Mucosa of gallbladder (tissue), 1 donor: Measurements from ENCODE around the gene GDE1. TPM values are rescaled to one million over a fixed set of nuclear protein-coding genes. Genes with fewer than 3 reads are reported as not detected.
"Not testable (repeated sequence)": the region's sequence is repeated elsewhere in the genome, so short reads cannot be mapped to it uniquely, and the experiment has no call there.

Experiments
- DNase-seq: peaks from one replicate; pipeline ENCODE4 v3.0.0-alpha.2; 2020; ENCODE audit warnings: low spot score
- total RNA-seq: library from RNA; stranded (reverse); gene quantifications from one replicate; pipeline ENCODE4 v1.2.1, GENCODE V29; 2021
- donor health status: DM: no; HTN: no; CAD: no.

The GDE1 gene, protein sequence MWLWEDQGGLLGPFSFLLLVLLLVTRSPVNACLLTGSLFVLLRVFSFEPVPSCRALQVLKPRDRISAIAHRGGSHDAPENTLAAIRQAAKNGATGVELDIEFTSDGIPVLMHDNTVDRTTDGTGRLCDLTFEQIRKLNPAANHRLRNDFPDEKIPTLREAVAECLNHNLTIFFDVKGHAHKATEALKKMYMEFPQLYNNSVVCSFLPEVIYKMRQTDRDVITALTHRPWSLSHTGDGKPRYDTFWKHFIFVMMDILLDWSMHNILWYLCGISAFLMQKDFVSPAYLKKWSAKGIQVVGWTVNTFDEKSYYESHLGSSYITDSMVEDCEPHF
- 68.8 TPM for total RNA-seq

DNA sequence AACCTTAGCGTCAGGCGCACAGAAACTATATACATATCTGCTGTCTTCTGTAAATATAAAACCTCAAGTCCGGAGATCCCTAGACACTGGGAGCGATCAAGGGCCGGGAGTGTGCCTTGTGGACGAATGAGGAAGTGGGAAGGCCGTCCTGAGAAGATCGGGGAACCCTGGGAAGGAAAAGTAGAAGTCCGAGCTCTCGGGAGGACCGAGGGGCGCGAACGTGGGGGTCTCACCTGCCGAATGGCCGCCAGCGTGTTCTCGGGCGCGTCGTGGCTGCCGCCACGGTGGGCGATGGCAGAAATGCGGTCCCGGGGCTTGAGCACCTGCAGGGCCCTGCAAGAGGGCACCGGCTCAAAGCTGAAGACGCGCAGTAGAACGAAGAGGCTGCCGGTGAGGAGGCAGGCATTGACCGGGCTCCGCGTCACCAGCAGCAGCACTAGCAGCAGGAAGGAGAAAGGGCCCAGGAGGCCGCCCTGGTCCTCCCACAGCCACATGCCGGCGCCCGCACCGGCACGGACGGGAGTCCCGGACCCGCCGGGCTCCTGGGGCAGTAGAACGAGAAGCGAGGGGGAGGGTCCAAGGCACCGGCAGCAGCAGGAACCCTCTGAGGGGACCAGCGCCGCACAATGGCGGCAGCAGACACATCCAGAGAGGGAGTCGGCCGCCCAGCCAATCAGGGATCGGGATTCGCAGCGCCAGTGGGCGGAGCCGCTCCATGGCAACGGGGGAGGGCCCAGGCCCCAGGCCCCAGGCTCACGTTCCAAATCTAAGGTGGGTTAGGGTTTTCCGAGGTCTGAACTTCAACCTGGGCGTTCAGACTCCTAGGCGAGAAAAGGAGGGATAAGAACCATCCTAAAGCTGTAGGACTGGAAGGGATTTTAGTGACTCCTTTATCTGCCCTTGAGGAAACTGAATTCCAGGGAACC is at the start of gene GDE1:
Gene GDE1 (minus strand): TSS at position 628 of the 926 bp plus-strand sequence. CDS start 134 bp downstream, at position 494.
- peak; percentile 94 for DNase-seq

DNA sequence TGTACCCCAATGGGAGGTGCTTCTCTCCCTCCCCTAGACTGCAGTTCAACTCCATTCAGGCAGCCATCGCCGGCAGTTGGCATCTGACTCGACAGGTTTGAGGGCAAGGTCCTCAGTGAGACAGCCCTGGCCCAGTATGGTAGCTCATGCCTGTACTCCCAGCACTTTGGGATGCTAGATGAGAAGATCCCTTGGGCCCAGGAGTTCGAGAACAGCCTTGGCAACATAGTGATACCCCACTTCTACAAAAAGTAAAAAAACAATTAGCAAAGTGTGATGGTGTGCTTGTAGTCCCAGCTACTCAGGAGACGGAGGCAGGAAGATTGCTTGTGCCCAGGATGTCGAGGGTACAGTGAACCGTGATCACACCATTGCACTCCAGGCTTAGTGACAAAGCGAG is 45.7 kb upstream of the GDE1 start:
- DNase-seq: no peak

DNA sequence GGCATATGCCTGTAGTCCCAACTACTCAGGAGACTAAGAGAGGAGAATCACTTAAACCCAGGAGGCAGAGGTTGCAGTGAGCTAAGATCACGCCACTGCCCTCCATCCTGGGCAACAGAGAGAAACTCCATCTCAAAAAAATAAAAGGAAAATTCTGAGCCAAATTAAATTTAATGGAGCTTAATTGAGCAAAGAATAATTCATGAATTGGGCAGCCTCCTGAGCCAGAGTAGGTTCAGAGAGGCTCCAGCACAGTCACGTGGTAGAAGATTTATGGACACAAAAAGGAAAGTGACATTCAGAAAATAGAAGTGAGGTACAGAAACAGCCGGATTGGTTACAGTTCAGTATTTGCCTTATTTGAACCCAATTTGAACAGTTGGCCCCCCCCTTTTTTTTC is 44.5 kb upstream of the GDE1 start:
- DNase-seq: no peak

DNA sequence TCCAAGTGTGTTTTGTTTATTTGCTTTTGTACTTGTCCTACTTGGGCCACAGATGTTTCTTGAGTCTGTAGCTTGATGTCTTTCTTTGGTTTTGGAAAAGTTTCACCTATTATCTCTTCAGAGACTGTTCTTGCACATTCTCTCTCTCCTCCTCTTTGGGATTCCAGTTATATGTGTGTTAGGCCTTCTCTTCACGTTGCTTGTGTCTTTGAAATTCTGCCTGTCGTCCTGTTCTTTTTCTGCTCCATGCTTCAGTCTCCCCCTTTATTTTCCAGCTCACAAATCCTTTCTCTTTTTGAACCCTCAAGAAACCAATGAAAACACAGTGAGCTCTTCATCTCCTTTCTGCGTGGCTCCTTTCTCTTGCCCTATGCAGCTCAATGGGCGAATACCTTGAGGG is 41.5 kb upstream of the GDE1 start:
- DNase-seq: no peak

DNA sequence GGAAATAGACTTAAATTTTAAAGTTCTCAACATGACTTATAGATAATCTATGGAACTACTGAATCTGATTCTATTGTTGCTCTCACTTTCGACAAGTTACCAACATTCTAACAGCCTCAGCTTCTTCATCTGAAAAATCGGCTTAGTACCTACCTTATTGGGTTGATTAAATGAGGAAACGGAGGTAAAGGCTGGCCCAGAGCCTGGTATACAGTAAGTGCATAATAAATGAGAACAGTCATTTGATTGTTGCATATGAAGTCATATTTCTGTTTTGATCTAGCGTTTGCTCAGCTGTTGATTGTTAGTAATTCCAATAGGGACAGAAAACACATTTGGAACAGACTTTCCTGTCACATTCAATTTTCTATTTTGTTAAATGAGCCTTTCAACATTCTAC is 38.2 kb upstream of the GDE1 start:
- no peak for DNase-seq

DNA sequence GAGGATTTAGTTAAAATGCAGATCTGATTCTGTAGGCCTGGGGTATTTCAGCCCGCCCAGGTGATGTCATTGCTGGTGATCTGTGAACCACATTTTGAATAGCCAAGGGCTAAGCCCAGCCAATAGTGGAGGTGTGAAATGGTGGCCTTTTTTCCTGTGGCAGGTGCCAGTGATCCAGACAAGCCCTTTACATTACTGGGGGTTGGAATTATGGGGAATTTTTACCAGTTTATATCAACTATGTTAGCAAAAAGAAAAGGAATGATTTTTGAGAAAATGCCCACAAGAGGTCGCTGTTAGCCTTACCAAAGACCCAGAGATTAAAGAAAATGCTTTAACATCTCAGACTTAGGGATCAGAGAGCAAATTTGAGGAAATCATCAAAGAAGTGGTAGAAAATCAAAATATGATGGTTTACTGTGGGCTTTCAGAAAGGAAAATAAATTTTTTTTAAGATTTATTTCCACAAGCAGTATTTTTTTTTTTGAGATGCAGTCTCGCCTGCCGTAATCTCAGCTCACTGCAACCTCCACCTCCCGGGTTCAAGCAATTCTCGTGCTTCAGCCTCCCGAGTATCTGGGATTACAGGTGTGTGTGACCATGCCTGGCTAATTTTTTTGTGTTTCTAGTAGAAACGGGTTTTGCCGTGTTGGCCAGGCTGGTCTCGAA is 37.5 kb upstream of the GDE1 start:
- DNase-seq: no peak

DNA sequence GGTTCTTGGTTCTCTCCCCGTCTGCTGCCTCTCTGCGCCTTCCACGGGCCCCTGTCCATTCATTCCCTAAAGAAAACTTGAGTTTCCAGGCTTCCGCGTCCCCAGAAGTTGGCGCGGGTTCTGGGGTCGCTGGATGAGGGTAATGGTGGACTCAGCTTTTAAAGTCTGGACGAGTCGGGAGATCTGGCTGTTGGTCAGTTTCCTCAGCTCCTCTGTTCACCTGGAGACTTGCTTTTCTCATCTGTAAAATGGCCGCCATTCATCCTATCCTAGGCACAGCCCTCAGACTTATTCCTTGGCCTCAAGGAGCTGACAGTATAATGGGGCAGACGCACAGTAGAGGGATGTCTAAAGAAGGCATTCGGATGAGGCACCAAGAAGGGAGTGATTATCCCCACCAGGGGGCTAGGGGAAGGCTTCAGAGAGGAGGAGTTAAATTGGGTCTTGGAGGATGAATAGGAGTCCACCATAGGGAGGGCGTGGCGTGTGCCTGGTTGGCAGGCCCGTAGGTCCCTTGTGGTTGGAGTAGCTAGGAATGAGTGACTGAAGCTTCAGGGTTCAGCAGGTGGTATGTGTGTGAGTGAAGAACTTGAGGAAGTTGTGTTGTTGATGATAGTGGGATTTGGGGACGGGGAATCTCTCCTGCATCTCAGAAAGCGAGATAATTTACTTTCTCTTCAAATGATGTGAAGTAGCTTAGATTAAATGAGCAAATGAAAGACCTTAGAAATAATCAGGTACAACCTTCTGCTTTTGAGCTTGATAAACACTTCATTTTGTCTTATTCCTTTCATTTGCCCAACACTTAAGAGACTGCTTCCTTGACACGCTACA is 34.3 kb upstream of the GDE1 start:
- no peak for DNase-seq

DNA sequence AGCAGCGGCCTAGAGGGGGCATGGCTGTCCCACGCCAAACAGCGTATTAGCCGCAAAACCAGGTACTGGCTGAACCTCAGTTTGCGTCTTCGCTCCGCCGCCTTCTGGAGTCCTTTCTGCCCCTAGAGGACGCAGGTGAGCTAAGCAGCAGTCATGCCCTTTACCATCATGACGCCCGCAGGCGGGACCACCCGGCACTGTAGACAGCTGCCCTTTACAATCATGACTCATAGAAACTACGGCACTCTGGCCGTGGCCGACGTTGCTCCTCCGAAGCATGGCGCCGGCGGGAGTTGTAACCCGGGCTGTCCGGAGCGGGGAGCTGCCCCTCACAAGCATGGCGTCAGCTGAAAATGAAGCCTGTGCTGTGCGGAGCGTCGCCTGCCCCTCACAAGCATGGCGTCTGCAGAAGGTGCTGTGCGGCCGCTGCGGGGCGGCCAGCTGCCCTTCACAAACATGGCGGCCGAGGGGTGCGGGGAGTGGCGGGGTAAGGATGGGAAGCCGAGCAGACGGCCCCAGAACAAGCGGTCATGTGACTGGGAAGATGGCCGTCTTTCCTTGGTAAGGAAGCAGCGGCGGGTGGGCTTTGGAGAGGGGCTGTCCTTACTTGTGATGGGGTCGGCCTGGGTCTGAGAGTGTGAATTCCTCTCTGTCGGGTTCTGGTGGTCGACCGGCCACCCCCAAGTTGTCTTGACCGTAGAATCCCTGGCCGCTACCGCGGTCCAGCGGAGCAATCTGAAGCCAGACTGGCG is 33.5 kb upstream of the GDE1 start, which contains the start of gene VPS35L:
Gene VPS35L (plus strand): TSS at position 518 of the 752 bp plus-strand sequence. CDS start 27 bp downstream, at position 545.
- peak; percentile 97 for DNase-seq

DNA sequence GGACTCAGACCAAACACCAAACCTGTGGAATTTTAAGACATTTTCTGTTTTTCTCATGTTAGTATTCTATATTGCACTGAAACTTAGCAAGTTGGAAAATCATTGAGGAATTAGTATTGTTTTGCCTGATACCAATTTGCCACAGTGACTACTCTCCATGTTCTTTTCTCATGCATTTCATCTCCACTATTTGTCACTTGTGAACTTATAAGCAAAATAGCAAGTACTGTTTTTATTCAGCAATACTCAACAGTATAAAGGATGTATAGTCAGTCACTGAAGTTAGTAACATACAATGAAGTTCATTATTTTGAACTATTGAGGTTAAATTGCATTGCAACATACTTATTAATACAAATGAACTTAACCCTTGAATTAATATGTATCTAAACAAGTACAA is 27.8 kb upstream of the GDE1 start:
- DNase-seq: no peak

DNA sequence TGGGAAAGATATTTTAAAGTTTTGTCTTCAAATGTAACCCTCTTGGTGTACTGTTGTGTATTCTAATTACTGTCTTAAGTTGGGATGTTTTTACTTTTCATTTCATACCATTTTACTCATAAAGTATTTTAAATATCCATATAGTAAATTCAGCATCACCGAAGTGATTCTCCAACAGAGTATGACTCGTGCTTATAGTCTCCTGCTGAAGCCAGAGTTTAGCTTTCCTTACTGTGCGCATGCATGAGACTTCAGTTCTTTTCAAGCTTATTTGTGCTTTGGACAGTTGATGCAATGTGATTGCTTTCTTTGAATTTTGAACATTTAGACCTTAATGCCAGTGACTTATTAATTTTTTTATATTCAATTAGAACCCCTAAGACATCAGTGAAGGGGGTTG is 26.2 kb upstream of the GDE1 start:
- DNase-seq: no peak

DNA sequence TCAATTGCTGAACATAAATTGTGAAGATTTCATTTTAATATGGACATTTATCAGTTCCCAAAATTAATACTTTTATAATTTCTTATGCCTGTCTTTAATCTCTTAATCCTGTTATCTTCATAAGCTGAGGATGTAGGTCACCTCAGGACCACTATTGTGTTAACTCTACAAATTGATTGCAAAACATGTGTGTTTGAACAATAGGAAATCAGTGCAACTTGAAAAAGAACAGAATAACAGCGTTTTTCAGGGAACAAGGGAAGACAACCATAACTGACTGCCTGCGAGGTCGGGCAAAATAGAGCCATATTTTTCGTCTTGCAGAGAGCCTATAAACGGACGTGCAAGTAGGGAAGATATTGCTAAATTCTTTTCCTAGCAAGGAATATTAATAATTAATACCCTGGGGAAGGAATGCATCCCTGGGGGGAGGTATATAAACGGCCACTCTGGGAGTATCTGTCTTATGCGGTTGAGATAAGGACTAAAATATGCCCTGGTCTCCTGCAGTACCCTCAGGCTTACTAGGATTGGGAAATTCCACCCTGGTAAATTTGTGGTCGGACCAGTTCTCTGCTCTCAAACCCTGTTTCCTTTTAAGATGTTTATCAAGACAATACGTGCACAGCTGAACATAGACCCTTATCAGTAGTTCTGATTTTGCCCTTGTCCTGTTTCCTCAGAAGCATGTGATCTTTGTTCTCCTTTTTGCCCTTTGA is 21.5 kb upstream of the GDE1 start:
- not testable (repeated sequence) for DNase-seq

DNA sequence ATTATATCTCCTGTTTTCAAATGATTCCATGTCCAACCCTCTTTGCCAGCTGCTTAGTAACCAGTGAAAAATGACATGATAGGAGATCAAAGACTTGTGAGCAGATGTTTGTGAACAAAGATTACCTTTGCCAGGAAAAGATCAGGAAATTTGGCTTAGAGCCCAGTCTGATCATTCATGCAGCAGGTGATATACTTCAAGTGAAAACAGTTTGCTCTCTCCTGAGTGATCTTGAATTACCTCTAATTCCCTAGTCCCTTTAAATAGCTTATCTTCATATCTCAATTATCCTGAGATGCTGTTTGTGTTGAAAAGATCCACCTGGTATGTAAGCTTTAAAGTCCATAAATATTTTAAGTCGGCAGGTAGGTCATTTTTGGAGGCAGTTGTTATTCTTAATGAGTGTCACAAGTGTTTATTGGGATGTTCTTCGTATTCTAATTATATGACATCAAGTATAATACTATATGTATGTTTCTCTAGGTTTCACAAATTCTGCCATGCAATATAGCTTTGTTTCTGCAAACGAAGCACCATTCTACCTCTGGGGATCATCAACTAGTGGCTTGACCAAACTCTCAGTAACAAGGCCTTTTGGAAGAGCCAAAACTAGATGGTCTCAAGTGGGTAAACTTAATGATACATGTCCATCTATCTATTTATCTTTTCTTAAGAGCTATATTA is 20.4 kb upstream of the GDE1 start:
- DNase-seq: no peak

DNA sequence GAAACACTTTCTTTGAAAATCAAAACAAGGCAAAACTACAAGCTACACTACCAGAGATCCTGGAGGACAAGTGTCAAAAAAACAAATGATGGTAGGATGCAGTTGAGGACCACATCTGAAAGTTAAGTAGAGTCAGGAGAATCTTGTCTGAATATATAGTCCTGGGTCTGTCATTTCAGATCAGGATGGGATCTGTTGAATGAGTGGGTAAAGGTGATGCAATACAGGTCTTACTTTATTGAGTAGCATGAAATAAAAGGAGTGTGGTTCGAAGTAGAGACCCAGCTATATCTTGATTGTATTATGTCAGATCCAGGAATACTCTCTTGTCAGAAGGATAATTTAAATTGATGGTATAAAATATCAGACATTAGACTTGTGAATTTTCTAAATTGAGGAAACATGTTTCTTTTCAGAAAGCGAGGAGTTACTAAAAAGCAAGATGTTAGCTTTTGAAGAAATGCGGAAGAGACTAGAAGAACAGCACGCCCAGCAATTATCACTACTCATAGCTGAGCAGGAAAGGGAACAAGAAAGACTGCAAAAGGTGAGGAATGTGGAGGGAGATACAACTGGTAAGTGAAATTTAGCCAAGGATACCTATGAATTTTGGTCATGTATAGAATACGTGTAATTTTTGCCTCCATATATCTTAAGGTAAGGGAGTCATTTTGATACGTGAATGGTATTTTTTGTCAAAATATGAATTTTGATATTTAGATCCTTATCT is 18.5 kb upstream of the GDE1 start:
- no peak for DNase-seq

DNA sequence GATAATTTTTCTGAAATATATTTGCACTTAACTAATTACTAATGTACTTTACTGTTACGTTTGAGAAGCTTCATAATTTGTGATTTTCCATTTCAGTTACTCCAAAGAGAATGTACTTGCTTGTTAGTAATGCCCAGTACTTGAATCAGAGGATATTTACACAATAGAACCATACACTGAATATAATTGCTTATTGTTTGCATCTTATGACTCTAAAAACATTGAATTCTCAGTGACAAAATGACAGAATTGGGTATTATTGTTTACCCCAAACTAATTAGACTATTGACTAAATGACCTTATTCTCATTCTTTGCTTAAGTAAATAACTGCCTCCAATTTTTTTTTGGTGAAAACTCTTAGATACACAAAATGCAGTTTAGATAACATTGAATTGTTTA is 10.7 kb upstream of the GDE1 start:
- no peak for DNase-seq

DNA sequence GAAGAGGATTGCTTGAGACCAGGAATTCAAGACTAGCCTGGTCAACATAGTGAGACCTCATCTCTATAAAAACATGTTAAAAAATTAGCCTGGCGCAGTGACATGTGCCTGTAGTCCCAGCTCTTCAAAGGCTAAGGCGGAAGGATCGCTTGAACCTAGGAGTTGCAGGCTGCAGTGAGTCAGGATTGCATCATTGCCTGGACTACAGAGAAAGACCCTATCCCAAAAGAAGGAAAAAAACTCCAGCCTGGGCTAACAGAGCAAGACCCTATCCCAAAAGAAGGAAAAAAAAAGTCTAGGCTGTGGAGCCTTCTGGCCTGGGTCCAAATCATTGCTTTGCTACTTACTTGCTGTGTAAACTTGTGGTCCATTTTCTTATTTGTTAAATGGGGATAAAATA is 6.8 kb upstream of the GDE1 start:
- no peak for DNase-seq

DNA sequence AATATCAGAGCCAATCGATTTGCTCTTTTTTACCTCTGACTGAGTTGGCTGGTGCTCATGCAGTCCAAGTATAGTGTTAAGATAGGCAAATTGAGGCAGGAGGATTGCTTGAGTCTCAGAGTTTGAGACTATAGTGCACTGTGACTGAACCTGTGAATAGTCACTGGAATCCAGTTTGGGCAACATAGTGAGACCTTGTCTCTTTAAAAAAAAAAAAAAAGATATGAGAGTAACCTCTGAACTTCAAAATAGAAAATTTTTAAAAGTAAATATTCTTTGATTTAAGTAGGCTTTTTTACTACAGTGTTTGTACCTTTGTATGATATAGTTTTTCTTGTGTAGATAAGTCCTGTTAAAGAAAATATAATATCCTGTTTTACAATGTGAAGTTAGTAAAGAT is 5.3 kb upstream of the GDE1 start:
- no peak for DNase-seq

DNA sequence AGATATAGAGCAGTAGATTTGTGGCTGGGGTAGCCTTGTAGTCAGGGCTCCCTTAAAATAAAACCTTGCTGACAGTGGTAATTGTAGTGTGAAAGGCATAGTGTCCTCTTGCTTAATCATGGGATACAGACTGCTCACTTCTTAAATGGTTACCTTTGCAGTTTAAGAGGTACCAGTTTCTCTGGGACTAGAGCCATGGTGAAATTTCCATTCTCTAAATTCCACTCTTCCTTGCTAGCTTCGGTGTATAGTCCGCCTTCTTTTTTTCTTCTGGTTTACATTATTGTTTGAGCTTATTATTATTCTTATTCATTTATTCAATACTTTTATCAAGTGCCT is 3.5 kb upstream of the GDE1 start:
- no peak for DNase-seq

DNA sequence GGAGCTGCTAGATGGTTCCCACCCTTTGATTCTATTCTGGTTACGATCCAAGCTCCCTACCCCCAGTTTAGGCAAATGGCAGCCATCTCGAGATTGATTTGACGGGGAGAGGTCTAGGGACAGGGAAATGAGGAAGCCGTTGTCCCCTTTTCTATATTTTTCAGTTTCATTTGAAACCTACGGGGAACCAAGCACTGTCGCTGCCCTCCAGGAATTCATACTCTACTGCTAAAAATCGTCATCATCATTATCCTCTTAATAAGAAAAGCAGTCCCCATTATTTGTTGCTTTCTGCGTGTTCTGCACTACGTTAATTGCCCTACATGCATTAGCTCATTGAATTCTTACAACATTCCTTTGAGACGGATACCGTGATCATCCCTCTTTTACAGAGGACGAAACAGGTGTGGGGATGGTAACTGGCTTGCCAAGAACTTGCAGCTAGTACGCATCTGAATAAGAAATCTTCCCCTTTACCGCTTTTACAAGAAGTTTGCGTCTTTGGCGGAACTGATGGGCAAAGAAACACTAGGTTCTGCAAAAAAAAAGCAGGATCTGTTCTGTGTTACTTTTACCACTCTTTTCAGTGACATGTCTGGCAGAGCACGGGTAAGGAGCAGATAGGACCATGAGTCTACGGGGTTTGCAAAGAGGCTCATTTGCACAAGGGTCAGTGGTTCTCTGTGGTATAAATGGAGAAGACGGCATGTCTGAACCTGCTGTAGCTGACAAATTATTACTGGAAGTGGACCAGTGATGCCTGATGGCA is 2.9 kb upstream of the GDE1 start:
- no peak for DNase-seq
